ENCODE results near the gene NDUFS7. TPM values are rescaled to one million over a fixed set of nuclear protein-coding genes. Genes with fewer than 3 reads are reported as not detected.

The NDUFS7 gene
- total and polyA plus RNA-seq, 12 donors: 248 to 498 (median 377) TPM

DNA sequence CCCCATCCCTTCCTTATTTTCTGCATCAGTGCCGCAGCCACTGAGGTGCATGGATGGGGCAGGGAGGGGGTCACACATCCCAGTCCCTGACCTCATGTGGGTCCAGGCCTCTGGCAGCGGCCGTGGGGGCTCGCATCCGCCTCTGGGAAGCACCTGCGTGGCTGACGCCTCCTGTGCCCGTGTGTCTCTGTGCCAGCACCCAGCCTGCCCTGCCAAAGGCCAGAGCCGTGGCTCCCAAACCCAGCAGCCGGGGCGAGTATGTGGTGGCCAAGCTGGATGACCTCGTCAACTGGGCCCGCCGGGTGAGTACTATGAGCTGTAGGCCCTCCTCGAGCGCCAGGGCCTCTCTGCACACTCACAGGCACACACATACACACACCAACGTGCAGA, 4.9 kb downstream of the NDUFS7 start:
- Histone ChIP-seq H3K9me3 (no peaks in the 10 kb centered on the region), H3K27me3 (no peaks in the 10 kb centered on the region), H3K4me3 (no peak overlapping the region), H3K27ac (peak overlapping the region in 4 of 10 donors; percentile 26 to 99 (median 50)), H3K36me3 (peaks cover 0 to 75% (median 41%) of the 10 kb centered on the region in 9 donors), H3K4me1 (peaks cover 13 to 55% (median 42%) of the 10 kb centered on the region in 9 donors)
- no peak for DNase-seq
- 70 to 74% methylated on average over 17 of the region's 17 CpGs for WGBS, 2 donors
- no peak for ATAC-seq
- intact Hi-C loops (cut with DNase I): no loop called here
- TF ChIP-seq, protein P1, sequence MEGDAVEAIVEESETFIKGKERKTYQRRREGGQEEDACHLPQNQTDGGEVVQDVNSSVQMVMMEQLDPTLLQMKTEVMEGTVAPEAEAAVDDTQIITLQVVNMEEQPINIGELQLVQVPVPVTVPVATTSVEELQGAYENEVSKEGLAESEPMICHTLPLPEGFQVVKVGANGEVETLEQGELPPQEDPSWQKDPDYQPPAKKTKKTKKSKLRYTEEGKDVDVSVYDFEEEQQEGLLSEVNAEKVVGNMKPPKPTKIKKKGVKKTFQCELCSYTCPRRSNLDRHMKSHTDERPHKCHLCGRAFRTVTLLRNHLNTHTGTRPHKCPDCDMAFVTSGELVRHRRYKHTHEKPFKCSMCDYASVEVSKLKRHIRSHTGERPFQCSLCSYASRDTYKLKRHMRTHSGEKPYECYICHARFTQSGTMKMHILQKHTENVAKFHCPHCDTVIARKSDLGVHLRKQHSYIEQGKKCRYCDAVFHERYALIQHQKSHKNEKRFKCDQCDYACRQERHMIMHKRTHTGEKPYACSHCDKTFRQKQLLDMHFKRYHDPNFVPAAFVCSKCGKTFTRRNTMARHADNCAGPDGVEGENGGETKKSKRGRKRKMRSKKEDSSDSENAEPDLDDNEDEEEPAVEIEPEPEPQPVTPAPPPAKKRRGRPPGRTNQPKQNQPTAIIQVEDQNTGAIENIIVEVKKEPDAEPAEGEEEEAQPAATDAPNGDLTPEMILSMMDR (IDR thresholded peaks at IDR 0.05): no peak

DNA sequence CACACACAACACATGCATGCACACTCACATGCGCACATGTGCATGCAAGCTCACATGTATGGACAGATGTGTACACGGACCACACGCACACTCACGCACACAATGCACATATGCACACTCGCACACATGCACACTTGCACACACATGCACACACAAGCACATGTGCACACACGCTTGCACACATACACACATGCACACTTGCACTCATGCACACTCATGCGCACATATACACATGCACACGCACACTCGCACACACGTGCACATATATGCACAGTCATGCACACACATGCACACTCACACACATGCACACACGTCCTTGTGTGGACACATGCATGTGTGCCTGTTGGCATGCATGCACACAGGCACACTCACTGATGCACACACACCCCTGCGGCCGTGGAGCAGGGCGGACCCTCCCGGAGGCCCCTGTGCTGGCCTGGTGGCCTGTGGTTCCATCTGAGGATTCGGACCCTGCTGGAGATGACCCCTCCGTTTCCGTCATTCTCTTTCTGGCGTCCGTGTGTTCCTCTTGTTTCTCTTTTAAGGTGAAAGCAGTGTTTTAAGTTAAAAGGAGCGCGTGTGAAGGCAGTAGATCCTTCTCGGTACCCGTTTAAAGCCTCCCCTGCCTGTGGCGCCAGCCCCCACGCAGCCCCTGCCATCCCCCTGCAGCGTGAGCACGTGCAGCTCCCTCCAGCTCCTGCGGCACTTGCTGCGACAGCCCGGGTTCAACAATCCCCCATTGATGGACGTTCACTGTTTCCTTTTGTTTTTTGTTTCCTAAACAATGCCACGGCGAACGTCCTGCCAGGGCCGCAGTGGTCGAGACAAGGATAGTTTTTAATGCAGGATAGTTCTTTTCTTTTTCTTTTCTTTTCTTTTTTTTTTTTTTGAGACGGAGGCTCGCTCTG, 5.6 kb downstream of the NDUFS7 start:
- TF ChIP-seq, protein P1 (IDR thresholded peaks at IDR 0.05): no peak
- no peak overlapping the region for H3K4me3 ChIP-seq
- H3K36me3 ChIP-seq: peaks cover 0 to 81% (median 43%) of the 10 kb centered on the region in 9 donors
- no peak overlapping the region for H3K27ac ChIP-seq
- ATAC-seq (no peak), DNase-seq (no peak)
- 93% methylated on average over 39 of the region's 39 CpGs for WGBS, 2 donors
- intact Hi-C loops (cut with DNase I): no loop called here
- no peaks in the 10 kb centered on the region for H3K9me3 ChIP-seq
- no peaks in the 10 kb centered on the region for H3K27me3 ChIP-seq
- H3K4me1 ChIP-seq: peaks cover 13 to 53% (median 38%) of the 10 kb centered on the region in 9 donors

DNA sequence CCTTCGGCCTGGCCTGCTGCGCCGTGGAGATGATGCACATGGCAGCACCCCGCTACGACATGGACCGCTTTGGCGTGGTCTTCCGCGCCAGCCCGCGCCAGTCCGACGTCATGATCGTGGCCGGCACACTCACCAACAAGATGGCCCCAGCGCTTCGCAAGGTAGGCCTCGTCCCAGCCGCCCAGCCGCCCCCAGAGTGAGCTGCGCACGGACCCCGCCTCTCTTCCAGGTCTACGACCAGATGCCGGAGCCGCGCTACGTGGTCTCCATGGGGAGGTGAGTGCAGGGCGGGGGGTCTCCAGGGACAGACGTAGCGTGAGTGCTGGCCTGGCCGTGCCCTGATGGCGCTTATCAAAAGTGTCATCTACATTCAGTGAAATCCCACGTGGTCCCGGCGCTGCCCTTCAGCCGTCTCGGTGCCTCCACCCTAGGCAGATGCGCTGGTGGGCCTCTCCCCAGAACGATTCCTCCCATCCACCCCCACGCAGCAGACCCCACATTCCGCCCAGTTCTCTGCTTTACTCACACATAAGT, 7.2 kb downstream of the NDUFS7 start:
- ATAC-seq (no peak), DNase-seq (peak in 1 of 2 donors; percentile 17)
- no peak overlapping the region for H3K27ac ChIP-seq
- TF ChIP-seq, protein P1 (IDR thresholded peaks at IDR 0.05): no peak
- H3K4me1 ChIP-seq: peaks cover 9 to 49% (median 27%) of the 10 kb centered on the region in 9 donors
- no peak overlapping the region for H3K4me3 ChIP-seq
- 80 to 85% methylated on average over 42 of the region's 42 CpGs for WGBS, 2 donors
- no peaks in the 10 kb centered on the region for H3K9me3 ChIP-seq
- H3K27me3 ChIP-seq: no peaks in the 10 kb centered on the region
- intact Hi-C loops (cut with DNase I): no loop called here
- peaks cover 0 to 84% (median 43%) of the 10 kb centered on the region in 9 donors for H3K36me3 ChIP-seq

- no peak for ATAC-seq
- H3K4me1 ChIP-seq: peaks cover 10 to 48% (median 24%) of the 10 kb centered on the region in 9 donors
- no peak for DNase-seq
- peaks cover 0 to 76% (median 43%) of the 10 kb centered on the region in 9 donors for H3K36me3 ChIP-seq
- no peaks in the 10 kb centered on the region for H3K27me3 ChIP-seq
- H3K4me3 ChIP-seq: no peak overlapping the region
- WGBS, 2 donors: 91 to 94% methylated on average over 15 of the region's 15 CpGs
- TF ChIP-seq, protein P1 (IDR thresholded peaks at IDR 0.05): no peak
- intact Hi-C loops (cut with DNase I): loop anchor here in 1 of 10 donors (1.0 kb wide), 1 partner anchor 8 kb away; no protein-coding TSS in a partner anchor
- H3K9me3 ChIP-seq: no peaks in the 10 kb centered on the region
- no peak overlapping the region for H3K27ac ChIP-seq
Measured at GRCh38 chr19:1392407-1392806, 8.7 kb downstream of the NDUFS7 start.

All from heart right ventricle (tissue), 16 donors.